Inflammatory macrophage (primary cell): ENCODE results near the gene VRK3.
"Not testable (repeated sequence)": the region's sequence is repeated elsewhere in the genome, so short reads cannot be mapped to it uniquely, and the experiment has no call there.

Source experiments
- DNase-seq, 2 donors: peaks; one replicate each; pipeline ENCODE4 v3.0.0-alpha.2; 2020 to 2022
- total RNA-seq, 18 experiments: gene quantifications; one replicate each; lab custom pipeline; 2026; ENCODE audit warnings: mixed read lengths in 6 of 18, inconsistent platforms in 2 of 18; lab: John Stamatoyannopoulos, UW

VRK3 gene
- 19.0 to 34.7 (median 28.4) reads per million in 18 experiments for total RNA-seq

GRCh38 chr19:50025022-50025793 lies at the start of gene VRK3:
TSS of gene VRK3 (minus strand) at chr19:50025372. CDS start at chr19:50016162, 9,210 bp downstream.
- peak; percentile 100 for DNase-seq

DNA sequence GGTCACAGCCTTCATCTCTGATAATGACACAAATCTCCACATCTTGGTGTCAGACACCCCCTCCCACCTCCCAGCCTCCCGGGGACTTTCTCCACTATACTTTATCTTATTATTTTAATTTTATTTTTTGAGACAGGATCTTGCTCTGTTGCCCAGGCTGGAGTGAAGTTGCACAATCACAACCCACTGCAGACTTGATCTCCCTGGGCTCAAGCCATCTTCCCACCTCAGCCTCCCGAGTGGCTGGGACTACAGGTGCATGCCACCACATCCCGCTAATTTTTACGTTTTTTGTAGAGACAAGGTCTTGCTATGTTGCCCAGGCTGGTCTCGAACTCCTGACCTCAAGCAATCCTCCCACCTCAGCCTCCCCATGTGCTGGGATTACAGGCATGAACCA lies 43.2 kb upstream of the VRK3 start:
- not testable (repeated sequence) for DNase-seq

DNA sequence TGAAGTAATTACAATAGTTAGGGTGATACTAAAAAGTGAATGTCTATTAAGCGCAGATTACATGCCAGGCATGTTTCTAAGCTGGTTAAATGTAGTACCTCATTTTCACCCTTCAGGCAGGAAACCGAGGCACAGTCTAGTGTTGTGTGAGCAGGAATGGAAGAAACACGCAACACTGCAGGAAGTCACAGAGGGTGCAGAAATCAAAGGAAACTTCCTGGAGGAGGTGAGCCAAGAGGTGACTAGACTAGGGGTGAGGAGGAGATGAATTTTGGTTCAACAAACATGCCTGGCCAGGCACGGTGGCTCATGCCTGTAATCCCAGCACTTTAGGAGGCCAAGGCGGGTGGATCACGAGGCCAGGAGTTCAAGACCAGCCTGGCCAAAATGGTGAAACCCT lies 42.4 kb upstream of the VRK3 start:
- DNase-seq = no peak

GRCh38 chr19:50065938-50066337 lies 40.8 kb upstream of the VRK3 start:
- no peak for DNase-seq

DNA sequence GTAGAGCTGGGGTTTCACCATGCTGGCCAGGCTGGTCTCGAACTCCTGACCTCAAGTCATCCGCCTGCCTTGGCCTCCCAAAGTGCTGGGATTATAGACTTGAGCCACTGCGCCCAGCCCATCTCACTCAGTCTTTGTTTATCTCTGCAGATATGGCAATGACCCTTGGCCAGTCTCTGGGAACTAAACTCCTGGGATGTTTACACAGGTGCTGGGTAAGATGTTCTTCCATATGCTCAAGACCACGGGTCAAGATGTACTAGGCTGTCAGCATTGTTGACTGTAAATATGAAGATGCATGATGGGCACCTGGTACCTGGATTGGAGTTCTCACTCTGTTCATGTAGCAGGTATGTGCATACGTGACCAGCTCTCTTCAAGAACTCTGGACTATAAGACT lies 36.5 kb upstream of the VRK3 start:
- DNase-seq = no peak

GRCh38 chr19:50060107-50060506 lies 34.9 kb upstream of the VRK3 start:
- DNase-seq = no peak

DNA sequence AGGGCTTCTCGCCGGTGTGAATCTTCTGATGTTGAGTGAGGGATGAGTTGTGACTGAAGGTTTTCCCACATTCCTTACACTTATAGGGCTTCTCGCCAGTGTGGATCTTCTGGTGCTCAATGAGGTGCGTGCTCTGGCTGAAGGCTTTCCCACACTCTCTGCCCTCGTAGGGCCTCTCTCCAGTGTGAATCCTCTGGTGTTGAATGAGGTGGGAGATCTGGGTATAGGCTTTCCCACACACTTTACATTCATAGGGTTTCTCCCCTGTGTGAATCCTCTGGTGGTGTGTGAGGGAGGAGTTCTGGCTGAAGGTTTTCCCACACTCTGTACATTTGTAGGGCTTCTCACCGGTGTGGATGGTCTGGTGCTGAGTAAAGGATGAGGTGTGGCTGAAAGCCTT lies 33.9 kb upstream of the VRK3 start:
- no peak for DNase-seq

GRCh38 chr19:50058425-50058824 lies 33.3 kb upstream of the VRK3 start:
- no peak for DNase-seq

DNA sequence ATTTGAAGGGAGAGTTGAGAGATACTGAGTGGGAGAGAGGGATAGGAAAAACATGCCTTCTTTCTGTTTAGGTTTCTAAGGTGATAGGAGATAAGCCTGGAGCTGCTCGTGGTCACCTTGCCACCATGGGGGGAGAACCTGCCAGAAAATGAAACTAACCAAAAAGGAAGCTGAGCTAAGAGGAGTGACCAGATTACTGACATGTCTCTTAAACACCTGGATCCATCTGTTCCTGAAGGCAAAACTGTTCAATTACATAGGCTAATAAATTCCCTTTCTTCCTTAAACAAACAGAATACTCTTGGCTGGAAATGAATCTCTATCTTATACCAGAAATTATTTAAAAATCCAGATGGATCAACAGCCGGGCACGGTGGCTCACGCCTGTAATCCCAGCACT lies 27.9 kb upstream of the VRK3 start:
- DNase-seq = no peak

DNA sequence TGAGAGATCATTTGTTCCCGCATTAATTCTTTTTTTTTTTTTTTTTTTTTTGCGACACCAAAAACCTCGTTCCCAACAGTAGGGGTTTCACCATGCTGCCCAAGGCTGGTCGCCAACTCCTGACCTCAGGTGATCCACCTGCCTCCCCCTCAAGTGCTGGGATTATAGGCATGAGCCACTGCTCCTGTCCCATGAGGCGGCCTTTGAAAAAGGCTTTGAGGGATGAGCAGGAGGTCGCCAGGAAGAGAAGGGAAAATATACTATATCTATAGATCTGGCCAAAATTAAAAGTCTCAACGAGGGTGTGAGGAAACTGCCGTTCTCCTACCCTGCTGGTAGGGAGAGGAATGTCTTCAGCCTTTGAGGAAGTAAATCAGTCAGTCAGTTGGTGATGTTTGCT lies 26.8 kb upstream of the VRK3 start:
- no peak for DNase-seq

DNA sequence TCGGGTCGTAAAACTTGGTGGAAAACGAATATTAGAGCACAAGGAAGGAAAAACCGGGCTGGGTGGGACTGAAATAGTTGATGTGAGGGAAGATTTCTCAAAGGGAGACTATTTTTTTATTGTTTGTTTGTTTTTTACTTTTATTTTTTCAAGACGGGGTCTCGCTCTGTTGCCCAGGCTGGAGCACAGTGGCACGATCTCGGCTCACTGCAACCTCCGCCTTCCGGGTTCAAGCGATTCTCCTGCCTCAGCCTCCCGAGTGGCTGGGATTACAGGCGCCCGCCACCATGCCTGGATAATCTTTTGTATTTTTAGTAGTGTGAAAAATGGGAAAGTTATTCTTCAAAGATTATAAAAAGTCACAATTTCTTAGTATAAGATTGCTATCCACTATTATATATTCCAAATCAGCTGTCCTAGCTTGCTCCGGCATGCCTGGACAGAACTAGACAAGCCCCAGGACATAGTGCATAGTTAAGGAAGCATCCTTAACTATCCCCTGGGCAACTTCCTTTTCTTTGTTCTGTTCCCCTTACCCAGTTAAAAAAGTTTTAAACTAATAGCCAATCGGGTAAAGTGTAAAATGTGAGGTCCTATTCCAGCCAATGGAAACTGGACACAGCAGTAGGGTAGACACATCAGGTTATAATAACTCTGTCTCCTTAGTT lies 26.2 kb upstream of the VRK3 start:
- not testable (repeated sequence) for DNase-seq

DNA sequence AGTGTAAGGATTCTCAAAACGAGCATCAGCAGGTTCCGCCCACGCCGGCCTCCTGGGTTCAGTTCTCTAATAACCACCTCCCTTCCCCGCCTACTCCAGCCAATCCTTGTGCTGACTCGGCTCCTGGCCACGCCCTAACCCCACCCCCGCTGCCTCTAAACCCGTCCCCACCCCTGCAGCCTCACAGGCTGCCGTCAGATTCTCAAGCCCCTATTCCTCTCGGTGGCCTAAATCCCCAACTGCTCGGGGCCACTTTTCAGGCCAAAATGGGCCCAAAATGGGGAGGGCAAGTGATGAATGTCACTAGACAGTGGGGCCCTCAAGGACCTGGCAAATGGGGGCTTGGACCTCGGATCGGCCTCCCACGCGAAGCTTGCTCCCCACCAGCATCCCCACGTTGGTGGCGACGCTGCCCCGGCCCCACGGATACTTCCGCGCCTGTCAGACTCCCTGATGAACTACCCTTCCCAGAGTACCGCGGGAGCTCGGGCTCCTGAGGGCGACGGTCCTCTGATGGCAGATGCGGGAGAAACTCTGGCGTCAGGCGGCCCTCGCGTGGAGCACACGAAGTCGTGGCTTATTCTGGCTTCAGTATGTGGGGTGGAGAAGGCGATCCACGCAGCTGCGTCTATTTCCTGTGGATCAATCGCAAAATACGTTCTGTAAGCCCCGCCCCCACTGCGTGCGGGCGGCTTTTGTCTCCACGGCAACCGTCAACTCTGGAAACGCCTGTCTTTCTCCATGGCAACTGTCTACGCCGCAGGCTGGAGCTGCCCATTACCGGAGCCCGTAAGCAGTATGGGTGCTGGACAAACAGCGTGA lies 25.4 kb upstream of the VRK3 start:
- peak; percentile 81 to 83 for DNase-seq

GRCh38 chr19:50047671-50048070 lies 22.5 kb upstream of the VRK3 start:
- DNase-seq = no peak

DNA sequence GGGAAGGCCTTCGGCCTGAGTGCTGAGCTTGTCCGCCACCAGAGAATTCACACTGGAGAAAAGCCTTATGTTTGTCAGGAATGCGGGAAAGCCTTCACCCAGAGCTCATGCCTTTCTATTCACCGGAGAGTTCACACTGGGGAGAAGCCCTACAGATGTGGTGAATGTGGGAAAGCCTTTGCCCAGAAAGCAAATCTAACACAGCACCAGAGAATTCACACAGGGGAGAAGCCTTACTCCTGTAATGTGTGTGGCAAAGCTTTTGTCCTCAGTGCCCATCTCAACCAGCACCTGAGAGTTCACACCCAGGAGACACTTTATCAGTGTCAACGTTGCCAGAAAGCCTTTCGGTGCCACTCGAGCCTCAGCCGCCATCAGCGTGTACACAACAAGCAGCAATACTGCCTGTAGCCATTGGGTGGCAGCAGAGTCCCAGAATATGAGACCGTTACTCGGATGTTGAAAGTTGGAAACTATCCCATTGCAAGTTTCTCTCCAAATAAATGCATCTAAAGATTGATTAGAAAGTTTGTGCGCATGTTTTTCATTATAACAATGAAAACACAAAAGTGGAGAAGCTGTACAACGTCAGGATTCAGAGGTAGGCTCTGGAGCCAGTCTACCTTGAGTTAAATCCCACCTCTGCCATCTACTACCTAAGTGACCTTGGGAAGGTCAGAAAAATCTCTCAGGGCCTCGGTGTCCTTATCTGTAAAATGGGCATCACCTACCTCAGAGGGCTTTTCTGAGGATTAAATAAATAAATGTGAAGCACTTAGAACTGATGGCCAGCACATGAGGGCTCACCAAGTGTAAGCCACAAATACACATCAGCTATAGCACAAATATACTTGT lies 21.7 kb upstream of the VRK3 start:
- peak; percentile 49 to 51 for DNase-seq

- DNase-seq = no peak
Observed at GRCh38 chr19:50044922-50045321, 19.8 kb upstream of the VRK3 start.

GRCh38 chr19:50043967-50044366 lies 18.8 kb upstream of the VRK3 start:
- no peak for DNase-seq

GRCh38 chr19:50042363-50043024 lies 17.3 kb upstream of the VRK3 start:
- DNase-seq = no peak

- no peak for DNase-seq
Observed at GRCh38 chr19:50040967-50041366, 15.8 kb upstream of the VRK3 start.

- DNase-seq = no peak
Observed at GRCh38 chr19:50039968-50040367, 14.8 kb upstream of the VRK3 start.

DNA sequence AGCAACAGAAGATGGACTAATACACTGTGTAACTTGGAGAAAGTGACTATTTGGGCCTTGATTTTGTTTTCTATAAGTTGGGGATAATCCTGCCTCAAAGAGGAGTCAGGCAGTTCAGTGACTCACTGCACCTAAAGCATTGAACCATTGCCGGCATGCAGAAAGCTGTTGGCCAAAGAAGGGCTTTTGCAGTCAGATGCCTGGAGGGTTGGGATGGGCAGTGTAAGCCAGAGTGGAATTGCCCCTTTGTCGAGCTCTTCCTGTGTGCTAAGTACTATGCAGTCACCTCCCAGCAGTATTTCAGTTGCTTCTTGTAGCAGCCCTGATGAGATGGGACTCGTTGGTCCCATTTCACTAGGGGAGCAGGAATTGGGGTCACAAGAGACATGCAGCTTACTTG lies 11.7 kb upstream of the VRK3 start:
- DNase-seq = no peak

DNA sequence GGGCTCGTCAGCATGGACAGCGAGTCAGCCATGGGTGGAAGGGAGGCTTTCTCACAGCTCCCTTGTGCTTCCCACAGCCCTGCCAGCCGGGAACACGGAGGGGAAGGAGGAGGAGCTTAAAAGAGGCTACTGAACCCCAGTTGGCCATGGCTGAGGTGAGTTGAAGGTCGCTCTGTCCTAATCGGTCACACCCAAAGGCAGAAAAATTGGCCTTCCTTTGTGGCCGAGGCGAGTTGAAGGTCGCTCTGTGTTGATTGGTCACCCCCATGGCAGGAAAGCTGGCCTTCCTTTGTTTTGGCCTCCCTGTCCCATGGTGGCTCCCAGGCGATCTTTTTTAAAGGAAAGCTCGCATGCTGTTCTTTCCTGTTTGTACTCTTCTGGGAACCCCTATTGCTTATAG lies 5.8 kb upstream of the VRK3 start:
- no peak for DNase-seq

DNA sequence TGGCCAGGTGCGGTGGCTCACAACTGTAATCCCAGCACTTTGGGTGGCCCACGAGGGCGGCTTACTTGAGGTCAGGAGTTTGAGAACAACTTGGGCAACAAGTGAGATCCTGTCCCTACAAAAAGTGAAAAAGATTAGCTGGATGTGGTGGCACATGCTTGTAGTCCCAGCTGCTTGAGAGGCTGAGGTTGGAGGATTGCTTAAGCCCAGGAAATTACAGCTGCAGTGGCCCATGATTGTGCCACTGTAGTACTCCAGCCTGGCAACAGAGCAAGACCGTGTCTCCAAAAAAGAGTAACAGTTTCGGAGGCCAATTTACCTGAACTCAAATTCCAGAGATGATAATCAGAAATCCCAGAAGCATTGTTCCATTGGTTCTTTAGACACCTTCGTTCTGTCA lies 5.1 kb upstream of the VRK3 start:
- DNase-seq = peak; percentile 2 to 7
